CD4-positive, alpha-beta T cell (primary cell): ENCODE results near the gene TIMM17A. TPM values are rescaled to one million over a fixed set of nuclear protein-coding genes. Genes with fewer than 3 reads are reported as not detected.
"Not testable (repeated sequence)": the region's sequence is repeated elsewhere in the genome, so short reads cannot be mapped to it uniquely, and the experiment has no call there.

Source experiments
- ATAC-seq: fragments of 200-7000 bp; cut with Tn5 transposase; one replicate; pipeline ENCODE4 v1.10.0; 2022; ENCODE audit warnings: mild to moderate bottlenecking; ENCODE audit not compliant: poor library complexity
- CTCF ChIA-PET: fragments of 350-600 bp; sonication (Branson Sonifier 250); formaldehyde crosslinking; loops from one replicate; lab custom pipeline; 2021; ENCODE audit warnings: antibody characterized with exemption, inconsistent platforms; lab: Charles Lee
- POLR2A ChIA-PET: fragments of 350-600 bp; sonication (Branson Sonifier 250); formaldehyde crosslinking; loops from one replicate; lab custom pipeline; 2021; ENCODE audit warnings: antibody characterized with exemption, inconsistent platforms; lab: Charles Lee
- DNase-seq, 14 experiments: peaks; one replicate each; pipeline ENCODE4 v3.0.0-alpha.2; 2013 to 2020; ENCODE audit warnings: mixed read lengths in 2 of 14
- H3K27ac ChIP-seq, 2 donors: one replicate each; pipeline versions ENCODE4 v1.5.1 to v1.7.0; 2013; ENCODE audit warnings: low read length in 2 of 2, low read depth in 1 of 2, mild to moderate bottlenecking in 1 of 2
- H3K27me3 ChIP-seq, 2 experiments: 1 replicate in 1 of 2; 2 replicates in 1 of 2; pipeline versions ENCODE4 v1.6.1 to v1.7.0; 2013; ENCODE audit warnings: low read length in 2 of 2, control low read depth in 1 of 2, mild to moderate bottlenecking in 1 of 2, moderate library complexity in 1 of 2; ENCODE audit not compliant: insufficient read depth in 2 of 2, control insufficient read depth in 1 of 2
- H3K36me3 ChIP-seq: one replicate; pipeline ENCODE4 v1.6.1; 2013; ENCODE audit warnings: low read length, control low read depth; ENCODE audit not compliant: insufficient read depth
- H3K4me1 ChIP-seq: one replicate; pipeline ENCODE4 v1.6.1; 2013; ENCODE audit warnings: low read length, control low read depth; ENCODE audit not compliant: insufficient read depth
- H3K4me3 ChIP-seq: one replicate; pipeline ENCODE4 v1.5.1; 2013; ENCODE audit warnings: mild to moderate bottlenecking, low read length, moderate library complexity
- H3K9me3 ChIP-seq, 2 experiments: 1 replicate in 1 of 2; 2 replicates in 1 of 2; pipeline versions ENCODE4 v1.6.1 to v1.7.0; 2013; ENCODE audit warnings: low read length in 2 of 2, mild to moderate bottlenecking in 2 of 2, control low read depth in 1 of 2, moderate library complexity in 1 of 2; ENCODE audit not compliant: control insufficient read depth in 1 of 2, insufficient read depth in 1 of 2
- H3K27ac Mint-ChIP-seq: one replicate; pipeline ENCODE4 v1.8.0; 2020; ENCODE audit warnings: mixed read lengths
- H3K27me3 Mint-ChIP-seq: one replicate; pipeline ENCODE4 v1.8.0; 2021; ENCODE audit warnings: mixed read lengths
- H3K36me3 Mint-ChIP-seq: one replicate; pipeline ENCODE4 v1.8.0; 2021; ENCODE audit warnings: low read depth, mixed read lengths
- H3K4me1 Mint-ChIP-seq: one replicate; pipeline ENCODE4 v1.8.0; 2021; ENCODE audit warnings: low read depth, mixed read lengths
- H3K4me3 Mint-ChIP-seq: one replicate; pipeline ENCODE4 v1.8.0; 2020; ENCODE audit warnings: mild to moderate bottlenecking, mixed read lengths
- H3K9me3 Mint-ChIP-seq: one replicate; pipeline ENCODE4 v1.8.0; 2020; ENCODE audit warnings: mixed read lengths
- intact Hi-C, 2 experiments: fragments of 100-400 bp; cut with DNase I in 1 of 2; cut with micrococcal nuclease in 1 of 2; formaldehyde crosslinking; loops; one replicate each; pipeline versions ENCODE4 v1.15.1 to v1.9.0; 2023 to 2025; cut with DNase I, micrococcal nuclease
- total RNA-seq, 174 experiments: library from RNA in 2 of 174; stranded (reverse) in 2 of 174; gene quantifications; one replicate each; pipeline ENCODE4 v1.2.3 and lab custom pipeline; 2021 to 2026
- TF ChIP-seq, protein P1 (sequence below): fragments of 200-600 bp; IDR thresholded peaks from one replicate; pipeline ENCODE4 v1.8.0; 2022; ENCODE audit warnings: antibody characterized with exemption, mild to moderate bottlenecking

Gene TIMM17A
- total RNA-seq, 2 experiments from 2014 or later = 46.2 to 49.6 TPM

DNA sequence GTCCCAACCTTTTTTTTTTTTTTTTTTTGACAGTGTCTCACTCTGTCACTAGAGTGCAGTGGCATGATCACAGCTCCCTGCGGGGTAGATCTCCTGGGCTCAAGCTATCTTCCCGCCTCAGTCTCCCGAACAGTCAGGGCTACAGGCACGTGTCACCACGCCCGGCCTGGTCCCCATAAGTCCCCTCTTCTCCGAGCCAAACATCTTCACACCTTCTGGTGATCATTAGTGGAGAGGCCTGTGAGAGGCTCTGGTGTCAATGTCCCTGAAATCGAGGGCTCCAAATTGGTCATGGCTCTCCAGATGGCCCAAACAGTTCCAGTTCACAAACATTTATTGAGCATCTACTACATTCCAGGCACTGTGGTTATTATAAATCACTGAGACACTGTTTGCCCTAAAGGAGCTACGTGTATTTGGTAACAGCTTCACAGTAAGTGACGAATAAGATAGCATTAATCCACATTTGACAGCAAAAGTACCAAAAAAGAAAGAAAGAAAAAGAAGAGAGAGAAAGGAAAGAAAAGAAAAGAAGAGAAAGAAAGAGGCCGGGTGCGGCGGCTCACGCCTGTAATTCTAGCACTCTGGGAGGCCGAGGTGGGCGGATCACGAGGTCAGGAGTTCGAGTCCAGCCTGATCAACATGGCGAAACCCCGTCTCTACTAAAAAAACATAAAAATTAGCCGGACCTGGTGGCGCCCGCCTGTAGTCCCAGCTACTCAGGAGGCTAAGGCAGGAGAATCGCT lies 867 bp upstream of the TIMM17A start:
- peaks cover 27% of the 10 kb centered on the region for H3K4me1 Mint-ChIP-seq
- intact Hi-C loops = loop anchor here (2.0 to 5.0 kb wide), 5 partner anchors 28 to 447 kb away; partner anchors contain the start of genes CSRP1 (in 1 of the 2) and RNPEP (in 1 of the 2)
- H3K36me3 Mint-ChIP-seq = peaks cover 46% of the 10 kb centered on the region
- peaks cover 18% of the 10 kb centered on the region for H3K4me1 ChIP-seq
- H3K4me3 Mint-ChIP-seq = peak overlapping the region; percentile 97
- H3K9me3 Mint-ChIP-seq = no peaks in the 10 kb centered on the region
- peak overlapping the region; percentile 96 for H3K27ac Mint-ChIP-seq
- no peaks in the 10 kb centered on the region for H3K9me3 ChIP-seq
- peak in 2 of 14 experiments; percentile 2 to 23 for DNase-seq
- TF ChIP-seq, protein P1, sequence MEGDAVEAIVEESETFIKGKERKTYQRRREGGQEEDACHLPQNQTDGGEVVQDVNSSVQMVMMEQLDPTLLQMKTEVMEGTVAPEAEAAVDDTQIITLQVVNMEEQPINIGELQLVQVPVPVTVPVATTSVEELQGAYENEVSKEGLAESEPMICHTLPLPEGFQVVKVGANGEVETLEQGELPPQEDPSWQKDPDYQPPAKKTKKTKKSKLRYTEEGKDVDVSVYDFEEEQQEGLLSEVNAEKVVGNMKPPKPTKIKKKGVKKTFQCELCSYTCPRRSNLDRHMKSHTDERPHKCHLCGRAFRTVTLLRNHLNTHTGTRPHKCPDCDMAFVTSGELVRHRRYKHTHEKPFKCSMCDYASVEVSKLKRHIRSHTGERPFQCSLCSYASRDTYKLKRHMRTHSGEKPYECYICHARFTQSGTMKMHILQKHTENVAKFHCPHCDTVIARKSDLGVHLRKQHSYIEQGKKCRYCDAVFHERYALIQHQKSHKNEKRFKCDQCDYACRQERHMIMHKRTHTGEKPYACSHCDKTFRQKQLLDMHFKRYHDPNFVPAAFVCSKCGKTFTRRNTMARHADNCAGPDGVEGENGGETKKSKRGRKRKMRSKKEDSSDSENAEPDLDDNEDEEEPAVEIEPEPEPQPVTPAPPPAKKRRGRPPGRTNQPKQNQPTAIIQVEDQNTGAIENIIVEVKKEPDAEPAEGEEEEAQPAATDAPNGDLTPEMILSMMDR = no peak
- H3K36me3 ChIP-seq = peaks cover 17% of the 10 kb centered on the region
- H3K27ac ChIP-seq = peak overlapping the region; percentile 71 to 78
- no peaks in the 10 kb centered on the region for H3K27me3 ChIP-seq
- ATAC-seq = no peak
- POLR2A ChIA-PET = interaction anchor here (0.7 to 1.6 kb wide), 5 partner anchors 8 to 189 kb away, joined by 3 to 14 read pairs (median 4); partner anchors contain the start of genes LMOD1 and RNPEP
- CTCF ChIA-PET = interaction anchor here (0.6 to 1.9 kb wide), 5 partner anchors 9 to 1800 kb away, joined by 3 to 11 read pairs (median 4); partner anchors contain the start of genes IPO9 and LMOD1
- H3K4me3 ChIP-seq = peak overlapping the region; percentile 74
- H3K27me3 Mint-ChIP-seq = no peaks in the 10 kb centered on the region

DNA sequence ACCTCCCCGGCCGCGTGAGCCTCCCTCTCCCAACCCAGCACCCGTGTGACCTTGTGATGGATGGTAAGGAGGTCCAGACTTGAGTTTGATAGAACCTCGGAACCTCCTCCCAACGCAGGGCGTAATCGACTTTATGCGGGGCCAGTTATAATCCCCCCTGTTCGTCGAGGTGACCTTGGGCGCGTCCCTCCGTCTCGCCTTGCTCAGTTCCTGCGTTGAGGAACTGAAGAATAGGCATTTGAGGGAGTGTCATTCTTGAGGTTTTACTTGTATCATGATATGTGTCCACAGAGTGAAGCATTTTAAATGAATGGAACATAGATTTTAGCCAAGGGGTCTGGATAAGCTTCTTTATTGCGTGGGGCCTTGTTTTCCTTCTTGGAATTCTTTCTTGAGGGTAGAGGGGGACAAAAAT lies 433 bp downstream of the TIMM17A start:
- H3K4me1 Mint-ChIP-seq = peaks cover 27% of the 10 kb centered on the region
- no peaks in the 10 kb centered on the region for H3K27me3 Mint-ChIP-seq
- ChIA-PET CTCF (interaction anchor here (0.7 to 1.9 kb wide), 3 partner anchors 10 to 60 kb away, joined by 3 to 11 read pairs (median 5); partner anchors contain the start of gene LMOD1), POLR2A (interaction anchor here (0.7 to 1.6 kb wide), 5 partner anchors 18 to 188 kb away, joined by 3 to 14 read pairs (median 4); partner anchors contain the start of gene RNPEP)
- peaks cover 53% of the 10 kb centered on the region for H3K36me3 Mint-ChIP-seq
- H3K27me3 ChIP-seq = no peaks in the 10 kb centered on the region
- no peaks in the 10 kb centered on the region for H3K9me3 ChIP-seq
- DNase-seq (no peak), ATAC-seq (peak; percentile 54)
- no peaks in the 10 kb centered on the region for H3K9me3 Mint-ChIP-seq
- H3K4me3 Mint-ChIP-seq = peak overlapping the region; percentile 97
- peak overlapping the region; percentile 96 for H3K27ac Mint-ChIP-seq
- intact Hi-C loops = loop anchor here (2.0 to 5.0 kb wide), 3 partner anchors 27 to 123 kb away; partner anchors contain the start of gene RNPEP (in 1 of the 2)
- H3K36me3 ChIP-seq = peaks cover 18% of the 10 kb centered on the region
- peak overlapping the region; percentile 71 to 78 for H3K27ac ChIP-seq
- peaks cover 18% of the 10 kb centered on the region for H3K4me1 ChIP-seq
- peak overlapping the region; percentile 74 for H3K4me3 ChIP-seq
- TF ChIP-seq, protein P1 = no peak

GRCh38 chr1:201958348-201958747 lies 3.0 kb downstream of the TIMM17A start:
- ChIA-PET CTCF (no interaction called here), POLR2A (no interaction called here)
- no peaks in the 10 kb centered on the region for H3K9me3 Mint-ChIP-seq
- H3K4me1 ChIP-seq = peaks cover 18% of the 10 kb centered on the region
- H3K4me3 ChIP-seq = no peak overlapping the region
- H3K36me3 Mint-ChIP-seq = peaks cover 76% of the 10 kb centered on the region
- peak overlapping the region; percentile 30 for H3K27ac Mint-ChIP-seq
- no peak overlapping the region for H3K27ac ChIP-seq
- DNase-seq (no peak), ATAC-seq (no peak)
- no peaks in the 10 kb centered on the region for H3K27me3 Mint-ChIP-seq
- H3K4me1 Mint-ChIP-seq = peaks cover 27% of the 10 kb centered on the region
- TF ChIP-seq, protein P1 = no peak
- no peaks in the 10 kb centered on the region for H3K27me3 ChIP-seq
- H3K9me3 ChIP-seq = no peaks in the 10 kb centered on the region
- no peak overlapping the region for H3K4me3 Mint-ChIP-seq
- intact Hi-C loops = loop anchor here (5.0 kb wide), 2 partner anchors 61 to 126 kb away; no protein-coding TSS in a partner anchor
- peaks cover 44% of the 10 kb centered on the region for H3K36me3 ChIP-seq

GRCh38 chr1:201962382-201962781 lies 7.1 kb downstream of the TIMM17A start:
- H3K4me3 ChIP-seq, H3K4me3 Mint-ChIP-seq, H3K27ac ChIP-seq, ATAC-seq, H3K9me3 Mint-ChIP-seq, H3K27ac Mint-ChIP-seq, DNase-seq, CTCF ChIA-PET, H3K4me1 Mint-ChIP-seq, H3K4me1 ChIP-seq, H3K27me3 Mint-ChIP-seq, H3K27me3 ChIP-seq, H3K9me3 ChIP-seq: not testable (repeated sequence)
- intact Hi-C loops = loop anchor here in 1 of 2 experiments (1.0 kb wide), 1 partner anchor 16 kb away; the partner anchor contains the start of gene LMOD1
- POLR2A ChIA-PET = interaction anchor here (0.8 to 1.4 kb wide), 2 partner anchors 10 to 20 kb away, joined by 3 to 5 read pairs; partner anchors contain the start of gene RNPEP
- H3K36me3 ChIP-seq = peaks cover 73% of the 10 kb centered on the region
- H3K36me3 Mint-ChIP-seq = peaks cover 81% of the 10 kb centered on the region
